Right lobe of liver (tissue), 4 donors: ENCODE measurements around the gene TLL2.

ENCODE experiments used
- POLR2A ChIP-seq: fragments of 450-650 bp; IDR thresholded peaks from one replicate; pipeline ENCODE4 v1.6.1; 2017; ENCODE audit warnings: antibody characterized with exemption, mild to moderate bottlenecking
- TF ChIP-seq, protein P1 (sequence below), 4 donors: fragments of 200-600 bp in 3 of 4; fragments of 450-650 bp in 1 of 4; IDR thresholded peaks; one replicate each; pipeline versions ENCODE4 v1.5.1 to v1.8.0; 2016 to 2022; ENCODE audit warnings: antibody characterized with exemption in 4 of 4, mild to moderate bottlenecking in 2 of 4
- donor health status: DM: no; HTN: no; CAD: no.
- donor health status: DM: no; HTN: no; CAD: no.
- donor health status: DM: no; HTN: yes; CAD: no.

- TF ChIP-seq, protein P1, sequence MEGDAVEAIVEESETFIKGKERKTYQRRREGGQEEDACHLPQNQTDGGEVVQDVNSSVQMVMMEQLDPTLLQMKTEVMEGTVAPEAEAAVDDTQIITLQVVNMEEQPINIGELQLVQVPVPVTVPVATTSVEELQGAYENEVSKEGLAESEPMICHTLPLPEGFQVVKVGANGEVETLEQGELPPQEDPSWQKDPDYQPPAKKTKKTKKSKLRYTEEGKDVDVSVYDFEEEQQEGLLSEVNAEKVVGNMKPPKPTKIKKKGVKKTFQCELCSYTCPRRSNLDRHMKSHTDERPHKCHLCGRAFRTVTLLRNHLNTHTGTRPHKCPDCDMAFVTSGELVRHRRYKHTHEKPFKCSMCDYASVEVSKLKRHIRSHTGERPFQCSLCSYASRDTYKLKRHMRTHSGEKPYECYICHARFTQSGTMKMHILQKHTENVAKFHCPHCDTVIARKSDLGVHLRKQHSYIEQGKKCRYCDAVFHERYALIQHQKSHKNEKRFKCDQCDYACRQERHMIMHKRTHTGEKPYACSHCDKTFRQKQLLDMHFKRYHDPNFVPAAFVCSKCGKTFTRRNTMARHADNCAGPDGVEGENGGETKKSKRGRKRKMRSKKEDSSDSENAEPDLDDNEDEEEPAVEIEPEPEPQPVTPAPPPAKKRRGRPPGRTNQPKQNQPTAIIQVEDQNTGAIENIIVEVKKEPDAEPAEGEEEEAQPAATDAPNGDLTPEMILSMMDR (IDR thresholded peaks at IDR 0.05), result no peak
- TF ChIP-seq POLR2A, result no peak
These were observed 19.0 kb downstream of the TLL2 start for GRCh38 chr10:96494694-96495093.
